Measurements from ENCODE around the gene SIGLEC10. TPM values are rescaled to one million over a fixed set of nuclear protein-coding genes. Genes with fewer than 3 reads are reported as not detected.
"Not testable (repeated sequence)": the region's sequence is repeated elsewhere in the genome, so short reads cannot be mapped to it uniquely, and the experiment has no call there.

Gene SIGLEC10, protein sequence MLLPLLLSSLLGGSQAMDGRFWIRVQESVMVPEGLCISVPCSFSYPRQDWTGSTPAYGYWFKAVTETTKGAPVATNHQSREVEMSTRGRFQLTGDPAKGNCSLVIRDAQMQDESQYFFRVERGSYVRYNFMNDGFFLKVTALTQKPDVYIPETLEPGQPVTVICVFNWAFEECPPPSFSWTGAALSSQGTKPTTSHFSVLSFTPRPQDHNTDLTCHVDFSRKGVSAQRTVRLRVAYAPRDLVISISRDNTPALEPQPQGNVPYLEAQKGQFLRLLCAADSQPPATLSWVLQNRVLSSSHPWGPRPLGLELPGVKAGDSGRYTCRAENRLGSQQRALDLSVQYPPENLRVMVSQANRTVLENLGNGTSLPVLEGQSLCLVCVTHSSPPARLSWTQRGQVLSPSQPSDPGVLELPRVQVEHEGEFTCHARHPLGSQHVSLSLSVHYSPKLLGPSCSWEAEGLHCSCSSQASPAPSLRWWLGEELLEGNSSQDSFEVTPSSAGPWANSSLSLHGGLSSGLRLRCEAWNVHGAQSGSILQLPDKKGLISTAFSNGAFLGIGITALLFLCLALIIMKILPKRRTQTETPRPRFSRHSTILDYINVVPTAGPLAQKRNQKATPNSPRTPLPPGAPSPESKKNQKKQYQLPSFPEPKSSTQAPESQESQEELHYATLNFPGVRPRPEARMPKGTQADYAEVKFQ
- total RNA-seq (ENCODE audit: unreplicated experiment) = not detected
- long read RNA-seq = 0 reads

GRCh38 chr19:51417107-51417809, at the start of gene SIGLEC10:
Gene SIGLEC10, minus strand, starts transcription at chr19:51417642. Its CDS starts 61 bp downstream, at chr19:51417581.
- TF ChIP-seq CTCF (IDR thresholded peaks at IDR 0.05; ENCODE audit: partially characterized antibody, unreplicated experiment) = no peak
- H3K27ac Mint-ChIP-seq (ENCODE audit: unreplicated experiment) = no peak within 1 kb of the TSS
- H3K27me3 Mint-ChIP-seq (ENCODE audit: unreplicated experiment) = peaks cover 2% of the 10 kb centered on the region
- H3K36me3 Mint-ChIP-seq (ENCODE audit: unreplicated experiment) = no peaks in the 10 kb centered on the region
- no peak for DNase-seq
- no peaks in the 10 kb centered on the region for H3K4me1 Mint-ChIP-seq (ENCODE audit: low read depth, unreplicated experiment)
- H3K9me3 Mint-ChIP-seq (ENCODE audit: unreplicated experiment) = peaks cover under 1% of the 10 kb centered on the region
- no peak within 1 kb of the TSS for H3K4me3 Mint-ChIP-seq (ENCODE audit: unreplicated experiment)

DNA sequence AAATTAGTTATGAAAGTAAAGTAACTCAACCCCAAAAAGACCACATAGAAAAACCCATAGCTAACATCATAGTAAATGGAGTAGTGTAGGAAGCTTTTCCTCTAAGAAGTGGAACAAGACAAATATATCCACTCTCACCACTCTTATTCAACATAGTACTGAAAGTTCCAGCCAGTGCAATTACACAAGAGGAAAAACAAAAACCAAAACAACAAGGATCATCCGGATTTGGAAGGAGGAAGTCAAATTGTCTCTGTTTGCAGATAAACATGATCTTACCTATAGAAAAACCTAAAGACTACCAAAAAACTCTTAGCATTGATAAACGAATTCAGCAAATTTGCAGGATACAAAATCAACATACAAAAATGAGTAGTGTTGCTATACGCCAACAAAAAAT, 49.3 kb upstream of the SIGLEC10 start:
- no peaks in the 10 kb centered on the region for H3K36me3 Mint-ChIP-seq (ENCODE audit: unreplicated experiment)
- H3K27ac Mint-ChIP-seq (ENCODE audit: unreplicated experiment) = no peak overlapping the region
- H3K27me3 Mint-ChIP-seq (ENCODE audit: unreplicated experiment) = peaks cover 5% of the 10 kb centered on the region
- DNase-seq = no peak
- no peaks in the 10 kb centered on the region for H3K4me1 Mint-ChIP-seq (ENCODE audit: low read depth, unreplicated experiment)
- no peaks in the 10 kb centered on the region for H3K9me3 Mint-ChIP-seq (ENCODE audit: unreplicated experiment)
- H3K4me3 Mint-ChIP-seq (ENCODE audit: unreplicated experiment) = no peak overlapping the region
- TF ChIP-seq CTCF (IDR thresholded peaks at IDR 0.05; ENCODE audit: partially characterized antibody, unreplicated experiment) = no peak

GRCh38 chr19:51463976-51464581, 46.6 kb upstream of the SIGLEC10 start:
- H3K27me3 Mint-ChIP-seq (ENCODE audit: unreplicated experiment); H3K4me1 Mint-ChIP-seq (ENCODE audit: low read depth, unreplicated experiment); H3K36me3 Mint-ChIP-seq (ENCODE audit: unreplicated experiment); DNase-seq; H3K27ac Mint-ChIP-seq (ENCODE audit: unreplicated experiment); H3K9me3 Mint-ChIP-seq (ENCODE audit: unreplicated experiment): not testable (repeated sequence)
- H3K4me3 Mint-ChIP-seq (ENCODE audit: unreplicated experiment) = peak overlapping the region; percentile 5

- TF ChIP-seq CTCF (IDR thresholded peaks at IDR 0.05; ENCODE audit: partially characterized antibody, unreplicated experiment) = no peak
- Mint-ChIP-seq H3K27me3 (ENCODE audit: unreplicated experiment) (peaks cover 5% of the 10 kb centered on the region), H3K36me3 (ENCODE audit: unreplicated experiment) (no peaks in the 10 kb centered on the region), H3K4me3 (ENCODE audit: unreplicated experiment) (no peak overlapping the region), H3K9me3 (ENCODE audit: unreplicated experiment) (peaks cover 2% of the 10 kb centered on the region), H3K4me1 (ENCODE audit: low read depth, unreplicated experiment) (peaks cover 3% of the 10 kb centered on the region), H3K27ac (ENCODE audit: unreplicated experiment) (no peak overlapping the region)
- DNase-seq = no peak
Observed at GRCh38 chr19:51462681-51463080, 45.2 kb upstream of the SIGLEC10 start.

GRCh38 chr19:51462276-51462675, 44.8 kb upstream of the SIGLEC10 start:
- H3K4me1 Mint-ChIP-seq (ENCODE audit: low read depth, unreplicated experiment) = peaks cover 3% of the 10 kb centered on the region
- no peak overlapping the region for H3K27ac Mint-ChIP-seq (ENCODE audit: unreplicated experiment)
- peaks cover 2% of the 10 kb centered on the region for H3K9me3 Mint-ChIP-seq (ENCODE audit: unreplicated experiment)
- peaks cover 5% of the 10 kb centered on the region for H3K27me3 Mint-ChIP-seq (ENCODE audit: unreplicated experiment)
- no peak for DNase-seq
- no peaks in the 10 kb centered on the region for H3K36me3 Mint-ChIP-seq (ENCODE audit: unreplicated experiment)
- no peak overlapping the region for H3K4me3 Mint-ChIP-seq (ENCODE audit: unreplicated experiment)
- TF ChIP-seq CTCF (IDR thresholded peaks at IDR 0.05; ENCODE audit: partially characterized antibody, unreplicated experiment) = no peak
